ENCODE data around the gene SDK1.

Gene SDK1

GRCh38 chr7:3399858-3400257 is 98.8 kb downstream of the SDK1 start:
- in situ Hi-C loops (cut with MboI; ENCODE audit: low sequenced_read_pairs) = no loop called here

GRCh38 chr7:3404501-3404900 is 103.4 kb downstream of the SDK1 start:
- in situ Hi-C loops (cut with MboI; ENCODE audit: low sequenced_read_pairs) = no loop called here

GRCh38 chr7:3408814-3409595 is 108.0 kb downstream of the SDK1 start:
- in situ Hi-C loops (cut with MboI; ENCODE audit: low sequenced_read_pairs) = no loop called here

GRCh38 chr7:3412871-3413270 is 111.8 kb downstream of the SDK1 start:
- in situ Hi-C loops (cut with MboI; ENCODE audit: low sequenced_read_pairs) = no loop called here

GRCh38 chr7:3415861-3416312 is 114.8 kb downstream of the SDK1 start:
- in situ Hi-C loops (cut with MboI; ENCODE audit: low sequenced_read_pairs) = no loop called here

GRCh38 chr7:3416453-3416852 is 115.4 kb downstream of the SDK1 start:
- in situ Hi-C loops (cut with MboI; ENCODE audit: low sequenced_read_pairs) = no loop called here

GRCh38 chr7:3425087-3425486 is 124.0 kb downstream of the SDK1 start:
- in situ Hi-C loops (cut with MboI; ENCODE audit: low sequenced_read_pairs) = no loop called here

- in situ Hi-C loops (cut with MboI; ENCODE audit: low sequenced_read_pairs) = no loop called here
These were observed 125.0 kb downstream of the SDK1 start for GRCh38 chr7:3426064-3426463.

GRCh38 chr7:3427957-3428356 is 126.9 kb downstream of the SDK1 start:
- in situ Hi-C loops (cut with MboI; ENCODE audit: low sequenced_read_pairs) = no loop called here

- in situ Hi-C loops (cut with MboI; ENCODE audit: low sequenced_read_pairs) = no loop called here
These were observed 128.9 kb downstream of the SDK1 start for GRCh38 chr7:3429981-3430380.

- in situ Hi-C loops (cut with MboI; ENCODE audit: low sequenced_read_pairs) = no loop called here
These were observed 129.5 kb downstream of the SDK1 start for GRCh38 chr7:3430588-3430987.

GRCh38 chr7:3431306-3431705 is 130.3 kb downstream of the SDK1 start:
- in situ Hi-C loops (cut with MboI; ENCODE audit: low sequenced_read_pairs) = no loop called here

GRCh38 chr7:3432911-3433310 is 131.9 kb downstream of the SDK1 start:
- in situ Hi-C loops (cut with MboI; ENCODE audit: low sequenced_read_pairs) = no loop called here

- in situ Hi-C loops (cut with MboI; ENCODE audit: low sequenced_read_pairs) = no loop called here
These were observed 133.6 kb downstream of the SDK1 start for GRCh38 chr7:3434611-3435010.

- in situ Hi-C loops (cut with MboI; ENCODE audit: low sequenced_read_pairs) = no loop called here
These were observed 135.1 kb downstream of the SDK1 start for GRCh38 chr7:3436112-3436511.

GRCh38 chr7:3436746-3437145 is 135.7 kb downstream of the SDK1 start:
- in situ Hi-C loops (cut with MboI; ENCODE audit: low sequenced_read_pairs) = no loop called here

GRCh38 chr7:3437467-3437866 is 136.4 kb downstream of the SDK1 start:
- in situ Hi-C loops (cut with MboI; ENCODE audit: low sequenced_read_pairs) = no loop called here

- in situ Hi-C loops (cut with MboI; ENCODE audit: low sequenced_read_pairs) = no loop called here
These were observed 137.3 kb downstream of the SDK1 start for GRCh38 chr7:3438352-3438751.

- in situ Hi-C loops (cut with MboI; ENCODE audit: low sequenced_read_pairs) = no loop called here
These were observed 138.4 kb downstream of the SDK1 start for GRCh38 chr7:3439333-3440030.

- in situ Hi-C loops (cut with MboI; ENCODE audit: low sequenced_read_pairs) = no loop called here
These were observed 139.5 kb downstream of the SDK1 start for GRCh38 chr7:3440509-3440908.

GRCh38 chr7:3443716-3444115 is 142.7 kb downstream of the SDK1 start:
- in situ Hi-C loops (cut with MboI; ENCODE audit: low sequenced_read_pairs) = no loop called here

- in situ Hi-C loops (cut with MboI; ENCODE audit: low sequenced_read_pairs) = no loop called here
These were observed 145.7 kb downstream of the SDK1 start for GRCh38 chr7:3446786-3447185.

All from hTERT RPE-1 (cell line).